Measurements from ENCODE around the gene DMRTC2.

DMRTC2 gene

GRCh38 chr19:41861116-41861768 is 16.4 kb downstream of the DMRTC2 start:
- Histone ChIP-seq H3K23ac (ENCODE audit: low read length in 2 of 2) (peak overlapping the region; percentile 34 to 56), H2BK12ac (ENCODE audit: low read length in 2 of 2) (no peak overlapping the region), H3K27ac (ENCODE audit: low read length, poor library complexity, severe bottlenecking) (peak overlapping the region; percentile 82), H2BK5ac (ENCODE audit: low read depth, low read length, poor library complexity, severe bottlenecking) (peak overlapping the region; percentile 98), H2BK120ac (ENCODE audit: low read depth, low read length) (no peak overlapping the region), H3K14ac (ENCODE audit: low read length in 2 of 2) (no peak overlapping the region), H4K8ac (ENCODE audit: low read length) (peak overlapping the region; percentile 90), H3K18ac (ENCODE audit: low read depth in 1 of 2, low read length in 2 of 2) (peak overlapping the region in 1 of 2 experiments; percentile 38), H3K27me3 (ENCODE audit: control insufficient read depth in 1 of 2, insufficient read depth in 1 of 2, low read length in 2 of 2) (no peaks in the 10 kb centered on the region), H3K9ac (ENCODE audit: low read length) (peak overlapping the region; percentile 100), H3K4me1 (ENCODE audit: control insufficient read depth, insufficient read depth, low read depth, low read length) (peaks cover 25% of the 10 kb centered on the region), H3K4me2 (ENCODE audit: low read length, poor library complexity, severe bottlenecking) (peak overlapping the region; percentile 46), H3K9me3 (ENCODE audit: control insufficient read depth, low read length) (no peaks in the 10 kb centered on the region), H2AK5ac (ENCODE audit: low read length, severe bottlenecking) (peak overlapping the region; percentile 92), H3K4ac (ENCODE audit: low read depth in 1 of 2, low read length in 2 of 2) (peak overlapping the region; percentile 93 to 96), H4K91ac (ENCODE audit: low read length) (peak overlapping the region; percentile 90), H2AFZ (ENCODE audit: low read depth, low read length) (no peak overlapping the region), H2BK15ac (ENCODE audit: low read depth, poor library complexity, severe bottlenecking) (no peak overlapping the region), H3K79me1 (replicated peaks; ENCODE audit: low read length, poor library complexity, severe bottlenecking) (no peaks in the 10 kb centered on the region), H3K4me3 (ENCODE audit: insufficient read depth in 1 of 2, low read depth in 1 of 2, low read length in 2 of 2) (peak overlapping the region; percentile 87 to 100), H3K36me3 (ENCODE audit: control insufficient read depth in 1 of 2, insufficient read depth in 2 of 2, low read depth in 1 of 2, low read length in 2 of 2) (peaks cover 49 to 51% of the 10 kb centered on the region in 2 experiments)
- WGBS, result 51% methylated on average over 9 of the region's 9 CpGs
- no peak for DNase-seq

- H2BK5ac ChIP-seq (ENCODE audit: low read depth, low read length, poor library complexity, severe bottlenecking), result no peak overlapping the region
- H3K4ac ChIP-seq (ENCODE audit: low read depth in 1 of 2, low read length in 2 of 2), result no peak overlapping the region
- H3K9me3 ChIP-seq (ENCODE audit: control insufficient read depth, low read length), result no peaks in the 10 kb centered on the region
- no peak overlapping the region for H4K91ac ChIP-seq (ENCODE audit: low read length)
- H2BK12ac ChIP-seq (ENCODE audit: low read length in 2 of 2), result no peak overlapping the region
- peak overlapping the region in 1 of 2 experiments; percentile 20 for H3K23ac ChIP-seq (ENCODE audit: low read length in 2 of 2)
- peak overlapping the region; percentile 46 for H3K4me2 ChIP-seq (ENCODE audit: low read length, poor library complexity, severe bottlenecking)
- no peaks in the 10 kb centered on the region for H3K79me1 ChIP-seq (replicated peaks; ENCODE audit: low read length, poor library complexity, severe bottlenecking)
- H3K27ac ChIP-seq (ENCODE audit: low read length, poor library complexity, severe bottlenecking), result no peak overlapping the region
- no peak overlapping the region for H3K18ac ChIP-seq (ENCODE audit: low read depth in 1 of 2, low read length in 2 of 2)
- peak overlapping the region; percentile 100 for H3K9ac ChIP-seq (ENCODE audit: low read length)
- no peak overlapping the region for H2AFZ ChIP-seq (ENCODE audit: low read depth, low read length)
- no peak overlapping the region for H4K8ac ChIP-seq (ENCODE audit: low read length)
- no peak overlapping the region for H2BK120ac ChIP-seq (ENCODE audit: low read depth, low read length)
- H3K14ac ChIP-seq (ENCODE audit: low read length in 2 of 2), result no peak overlapping the region
- H2BK15ac ChIP-seq (ENCODE audit: low read depth, poor library complexity, severe bottlenecking), result no peak overlapping the region
- DNase-seq, result no peak
- H3K27me3 ChIP-seq (ENCODE audit: control insufficient read depth in 1 of 2, insufficient read depth in 1 of 2, low read length in 2 of 2), result no peaks in the 10 kb centered on the region
- peaks cover 29% of the 10 kb centered on the region for H3K4me1 ChIP-seq (ENCODE audit: control insufficient read depth, insufficient read depth, low read depth, low read length)
- H3K36me3 ChIP-seq (ENCODE audit: control insufficient read depth in 1 of 2, insufficient read depth in 2 of 2, low read depth in 1 of 2, low read length in 2 of 2), result peaks cover 54 to 55% of the 10 kb centered on the region in 2 experiments
- H3K4me3 ChIP-seq (ENCODE audit: insufficient read depth in 1 of 2, low read depth in 1 of 2, low read length in 2 of 2), result peak overlapping the region in 1 of 2 experiments; percentile 100
- H2AK5ac ChIP-seq (ENCODE audit: low read length, severe bottlenecking), result no peak overlapping the region
- 92% methylated on average over 7 of the region's 9 CpGs for WGBS
Measured at GRCh38 chr19:41861846-41862245, 17.0 kb downstream of the DMRTC2 start.

- Histone ChIP-seq H3K36me3 (ENCODE audit: control insufficient read depth in 1 of 2, insufficient read depth in 2 of 2, low read depth in 1 of 2, low read length in 2 of 2) (peaks cover 61 to 62% of the 10 kb centered on the region in 2 experiments), H3K9me3 (ENCODE audit: control insufficient read depth, low read length) (no peaks in the 10 kb centered on the region), H3K23ac (ENCODE audit: low read length in 2 of 2) (peak overlapping the region in 1 of 2 experiments; percentile 34), H3K4ac (ENCODE audit: low read depth in 1 of 2, low read length in 2 of 2) (no peak overlapping the region), H3K4me1 (ENCODE audit: control insufficient read depth, insufficient read depth, low read depth, low read length) (peaks cover 31% of the 10 kb centered on the region), H4K8ac (ENCODE audit: low read length) (no peak overlapping the region), H2AK5ac (ENCODE audit: low read length, severe bottlenecking) (no peak overlapping the region), H3K27ac (ENCODE audit: low read length, poor library complexity, severe bottlenecking) (no peak overlapping the region), H2AFZ (ENCODE audit: low read depth, low read length) (no peak overlapping the region), H3K9ac (ENCODE audit: low read length) (peak overlapping the region; percentile 100), H2BK15ac (ENCODE audit: low read depth, poor library complexity, severe bottlenecking) (no peak overlapping the region), H3K27me3 (ENCODE audit: control insufficient read depth in 1 of 2, insufficient read depth in 1 of 2, low read length in 2 of 2) (no peaks in the 10 kb centered on the region), H3K14ac (ENCODE audit: low read length in 2 of 2) (no peak overlapping the region), H2BK12ac (ENCODE audit: low read length in 2 of 2) (no peak overlapping the region), H4K91ac (ENCODE audit: low read length) (no peak overlapping the region), H3K79me1 (replicated peaks; ENCODE audit: low read length, poor library complexity, severe bottlenecking) (no peaks in the 10 kb centered on the region), H3K4me2 (ENCODE audit: low read length, poor library complexity, severe bottlenecking) (no peak overlapping the region), H3K4me3 (ENCODE audit: insufficient read depth in 1 of 2, low read depth in 1 of 2, low read length in 2 of 2) (peak overlapping the region in 1 of 2 experiments; percentile 100), H2BK120ac (ENCODE audit: low read depth, low read length) (no peak overlapping the region), H3K18ac (ENCODE audit: low read depth in 1 of 2, low read length in 2 of 2) (no peak overlapping the region), H2BK5ac (ENCODE audit: low read depth, low read length, poor library complexity, severe bottlenecking) (no peak overlapping the region)
- WGBS, result 89% methylated on average over 1 of the region's 2 CpGs
- DNase-seq, result no peak
Measured at GRCh38 chr19:41862445-41862986, 17.7 kb downstream of the DMRTC2 start.

- peaks cover 69 to 70% of the 10 kb centered on the region in 2 experiments for H3K36me3 ChIP-seq (ENCODE audit: control insufficient read depth in 1 of 2, insufficient read depth in 2 of 2, low read depth in 1 of 2, low read length in 2 of 2)
- WGBS, result 85% methylated on average over 8 of the region's 11 CpGs
- no peak overlapping the region for H3K4me3 ChIP-seq (ENCODE audit: insufficient read depth in 1 of 2, low read depth in 1 of 2, low read length in 2 of 2)
- no peak overlapping the region for H2BK120ac ChIP-seq (ENCODE audit: low read depth, low read length)
- no peak overlapping the region for H2AFZ ChIP-seq (ENCODE audit: low read depth, low read length)
- no peak overlapping the region for H4K91ac ChIP-seq (ENCODE audit: low read length)
- H3K27ac ChIP-seq (ENCODE audit: low read length, poor library complexity, severe bottlenecking), result no peak overlapping the region
- H3K4ac ChIP-seq (ENCODE audit: low read depth in 1 of 2, low read length in 2 of 2), result no peak overlapping the region
- H3K4me1 ChIP-seq (ENCODE audit: control insufficient read depth, insufficient read depth, low read depth, low read length), result peaks cover 36% of the 10 kb centered on the region
- no peak overlapping the region for H4K8ac ChIP-seq (ENCODE audit: low read length)
- no peak overlapping the region for H3K18ac ChIP-seq (ENCODE audit: low read depth in 1 of 2, low read length in 2 of 2)
- no peak overlapping the region for H2BK12ac ChIP-seq (ENCODE audit: low read length in 2 of 2)
- H3K9ac ChIP-seq (ENCODE audit: low read length), result peak overlapping the region; percentile 100
- no peak overlapping the region for H3K14ac ChIP-seq (ENCODE audit: low read length in 2 of 2)
- H2BK15ac ChIP-seq (ENCODE audit: low read depth, poor library complexity, severe bottlenecking), result no peak overlapping the region
- no peak overlapping the region for H3K4me2 ChIP-seq (ENCODE audit: low read length, poor library complexity, severe bottlenecking)
- no peak overlapping the region for H3K23ac ChIP-seq (ENCODE audit: low read length in 2 of 2)
- no peaks in the 10 kb centered on the region for H3K79me1 ChIP-seq (replicated peaks; ENCODE audit: low read length, poor library complexity, severe bottlenecking)
- H2AK5ac ChIP-seq (ENCODE audit: low read length, severe bottlenecking), result no peak overlapping the region
- DNase-seq, result no peak
- no peaks in the 10 kb centered on the region for H3K9me3 ChIP-seq (ENCODE audit: control insufficient read depth, low read length)
- no peaks in the 10 kb centered on the region for H3K27me3 ChIP-seq (ENCODE audit: control insufficient read depth in 1 of 2, insufficient read depth in 1 of 2, low read length in 2 of 2)
- H2BK5ac ChIP-seq (ENCODE audit: low read depth, low read length, poor library complexity, severe bottlenecking), result no peak overlapping the region
Measured at GRCh38 chr19:41863209-41863931, 18.5 kb downstream of the DMRTC2 start.
